Psoas muscle (tissue), 8 donors: Measurements from ENCODE around the gene PRL. TPM values are rescaled to one million over a fixed set of nuclear protein-coding genes. Genes with fewer than 3 reads are reported as not detected.

ENCODE experiments used
- ATAC-seq, 4 donors: fragments of 200-7000 bp; cut with Tn5 transposase; one replicate each; pipeline ENCODE4 v1.9.1; 2020; ENCODE audit warnings: moderate library complexity in 3 of 4, mild to moderate bottlenecking in 2 of 4
- DNase-seq, 2 donors: peaks; one replicate each; pipeline ENCODE4 v3.0.0-alpha.2; 2020
- H3K27ac ChIP-seq: fragments of 200-600 bp; one replicate; pipeline ENCODE4 v1.8.0; 2022
- H3K27me3 ChIP-seq, 3 donors: fragments of 200-600 bp in 1 of 3; one replicate each; pipeline versions ENCODE4 v1.6.1 to v1.8.0; 2013 to 2022; ENCODE audit warnings: low read length in 2 of 3, mild to moderate bottlenecking in 2 of 3, moderate library complexity in 1 of 3; ENCODE audit not compliant: insufficient read depth in 3 of 3
- H3K36me3 ChIP-seq, 2 donors: fragments of 200-600 bp in 1 of 2; one replicate each; pipeline versions ENCODE4 v1.6.1 to v1.8.0; 2013 to 2022; ENCODE audit warnings: low read depth in 1 of 2, mild to moderate bottlenecking in 1 of 2, moderate library complexity in 1 of 2; ENCODE audit not compliant: insufficient read depth in 1 of 2
- H3K4me1 ChIP-seq: fragments of 200-600 bp; one replicate; pipeline ENCODE4 v1.8.0; 2022
- H3K4me3 ChIP-seq: fragments of 200-600 bp; one replicate; pipeline ENCODE4 v1.8.0; 2022; ENCODE audit warnings: mild to moderate bottlenecking
- H3K9me3 ChIP-seq: fragments of 200-600 bp; one replicate; pipeline ENCODE4 v1.8.0; 2022
- CTCF ChIP-seq: fragments of 200-600 bp; IDR thresholded peaks from one replicate; pipeline ENCODE4 v1.8.0; 2022; ENCODE audit warnings: antibody characterized with exemption
- WGBS, 3 donors: extraction: QIAGEN DNeasy Blood & Tissue Kit; methylation state at CpG; one replicate each; pipeline versions ENCODE4 v1.1.6 to v1.1.7; 2013; 5-methylcytosine and 5-hydroxymethylcytosine counted together
- intact Hi-C, 2 donors: fragments of 100-400 bp; cut with DNase I; formaldehyde crosslinking; loops; one replicate each; pipeline versions ENCODE4 v1.11.0 to v1.14.2; 2022
- long read RNA-seq, 2 donors: library from polyadenylated mRNA; unstranded; transcript quantifications; one replicate each; pipeline ENCODE4 v2.0.0, GENCODE V29; 2021
- polyA plus RNA-seq, 3 donors: library from polyadenylated mRNA; stranded (reverse); fragments of 200-250 nt; gene quantifications; one replicate each; pipeline ENCODE4 v1.2.3, GENCODE V29; 2013
- total RNA-seq, 4 donors: library from RNA; stranded (reverse); fragmentation: NEBNext Ultra II Directional in 2 of 4; extraction: Animal tissue kit (Norgen Biotek cat#: 25700) in 2 of 4; gene quantifications; one replicate each; pipeline versions ENCODE4 v1.2.1 to v1.2.4, GENCODE V29; 2021 to 2023
- donor health status: healthy with polysubstance abuse.
- donor health status: DM: no; HTN: no; CAD: no; lungs with moderate emphysema.
- donor health status: Bipolar disorder and iron deficiency.
- donor health status: healthy.
- donor health status: DM: yes; HTN: yes; CAD: no.
- donor health status: DM: no; HTN: no; CAD: no.
- donor health status: DM: no; HTN: no; CAD: no.
- donor health status: DM: yes; HTN: yes; CAD: no.

PRL gene
- total RNA-seq (not detected), polyA plus RNA-seq (under 1 TPM in 1 of 3 donors, not detected in 2; 0.05 TPM)
- long read RNA-seq, donor 1: 0 reads
- long read RNA-seq, donor 2: 0 reads

- DNase-seq (no peak), ATAC-seq (no peak)
- no peaks in the 10 kb centered on the region for H3K36me3 ChIP-seq
- no peaks in the 10 kb centered on the region for H3K27me3 ChIP-seq
- no peak for TF ChIP-seq CTCF
- intact Hi-C loops: no loop called here
- H3K9me3 ChIP-seq: no peaks in the 10 kb centered on the region
- H3K27ac ChIP-seq: no peak within 1 kb of the TSS
- 87 to 91% (median 88%) methylated on average over 6 of the region's 6 CpGs for WGBS, 3 donors
- no peaks in the 10 kb centered on the region for H3K4me1 ChIP-seq
- H3K4me3 ChIP-seq: no peak within 1 kb of the TSS
These were observed at the start of gene PRL for GRCh38 chr6:22296936-22297335. Gene PRL, minus strand, starts transcription at chr6:22297036. Its CDS starts 54 bp downstream, at chr6:22296982.

- Histone ChIP-seq H3K36me3 (no peaks in the 10 kb centered on the region), H3K27ac (no peak overlapping the region), H3K4me3 (no peak overlapping the region), H3K4me1 (no peaks in the 10 kb centered on the region), H3K27me3 (no peaks in the 10 kb centered on the region), H3K9me3 (no peaks in the 10 kb centered on the region)
- WGBS, 3 donors: 93 to 96% (median 95%) methylated on average over 2 of the region's 2 CpGs
- ATAC-seq (no peak), DNase-seq (no peak)
- no peak for TF ChIP-seq CTCF
- intact Hi-C loops: no loop called here
These were observed 47.0 kb upstream of the PRL start for GRCh38 chr6:22343864-22344263.

GRCh38 chr6:22334778-22335177 is 37.9 kb upstream of the PRL start:
- ATAC-seq (no peak), DNase-seq (no peak)
- intact Hi-C loops: no loop called here
- Histone ChIP-seq H3K27ac (no peak overlapping the region), H3K27me3 (no peaks in the 10 kb centered on the region), H3K9me3 (no peaks in the 10 kb centered on the region), H3K36me3 (no peaks in the 10 kb centered on the region), H3K4me1 (no peaks in the 10 kb centered on the region), H3K4me3 (no peak overlapping the region)
- TF ChIP-seq CTCF: no peak
- WGBS, 3 donors: 68 to 80% (median 73%) methylated on average over 2 of the region's 2 CpGs

GRCh38 chr6:22333802-22334201 is 37.0 kb upstream of the PRL start:
- Histone ChIP-seq H3K27me3 (no peaks in the 10 kb centered on the region), H3K36me3 (no peaks in the 10 kb centered on the region), H3K9me3 (no peaks in the 10 kb centered on the region), H3K27ac (no peak overlapping the region), H3K4me3 (no peak overlapping the region), H3K4me1 (no peaks in the 10 kb centered on the region)
- no peak for ATAC-seq
- no peak for DNase-seq
- intact Hi-C loops: no loop called here
- no peak for TF ChIP-seq CTCF

GRCh38 chr6:22332711-22333110 is 35.9 kb upstream of the PRL start:
- 44 to 63% (median 60%) methylated on average over 4 of the region's 4 CpGs for WGBS, 3 donors
- Histone ChIP-seq H3K4me3 (no peak overlapping the region), H3K4me1 (no peaks in the 10 kb centered on the region), H3K27ac (no peak overlapping the region), H3K27me3 (no peaks in the 10 kb centered on the region), H3K9me3 (no peaks in the 10 kb centered on the region), H3K36me3 (no peaks in the 10 kb centered on the region)
- no peak for DNase-seq
- TF ChIP-seq CTCF: no peak
- intact Hi-C loops: no loop called here
- no peak for ATAC-seq
